Trophoblast cell (in vitro differentiated cells and primary cell): ENCODE results near the gene ELFN1.
A peak's percentile ranks its signal among the peaks of the same experiment; 100 is the strongest.

Experiments
- DNase-seq, 2 donors: peaks; one replicate each; pipeline ENCODE4 v3.0.0-alpha.2; 2016
- H2AFZ ChIP-seq: 2 replicates; pipeline ENCODE4 v1.6.1; 2013; ENCODE audit warnings: low read length, moderate library complexity, mild to moderate bottlenecking; ENCODE audit not compliant: insufficient read depth, poor library complexity
- H2AK5ac ChIP-seq: 2 replicates; pipeline ENCODE4 v1.6.1; 2013; ENCODE audit warnings: mild to moderate bottlenecking, low read length
- H2BK120ac ChIP-seq: 2 replicates; pipeline ENCODE4 v1.6.1; 2013; ENCODE audit warnings: low read length, mild to moderate bottlenecking, moderate library complexity; ENCODE audit not compliant: insufficient read depth, poor library complexity
- H2BK12ac ChIP-seq: 2 replicates; pipeline ENCODE4 v1.6.1; 2013; ENCODE audit warnings: mild to moderate bottlenecking, low read length, moderate library complexity
- H2BK5ac ChIP-seq: 2 replicates; pipeline ENCODE4 v1.6.1; 2013; ENCODE audit warnings: low read length, low read depth, moderate library complexity, mild to moderate bottlenecking; ENCODE audit not compliant: poor library complexity
- H3K14ac ChIP-seq: 2 replicates; pipeline ENCODE4 v1.6.1; 2013; ENCODE audit warnings: mild to moderate bottlenecking, low read length
- H3K18ac ChIP-seq: 2 replicates; pipeline ENCODE4 v1.6.1; 2013; ENCODE audit warnings: mild to moderate bottlenecking, low read length
- H3K23ac ChIP-seq: 2 replicates; pipeline ENCODE4 v1.6.1; 2013; ENCODE audit warnings: low read length
- H3K27ac ChIP-seq: 2 replicates; pipeline ENCODE4 v1.5.1; 2013; ENCODE audit warnings: low read depth, mild to moderate bottlenecking, inconsistent platforms, low read length, moderate library complexity
- H3K27me3 ChIP-seq: 2 replicates; pipeline ENCODE4 v1.6.1; 2013; ENCODE audit warnings: inconsistent platforms, mild to moderate bottlenecking, low read length, moderate library complexity; ENCODE audit not compliant: insufficient read depth
- H3K36me3 ChIP-seq, 2 experiments: 1 replicate in 1 of 2; 2 replicates in 1 of 2; pipeline ENCODE4 v1.6.1; 2013; ENCODE audit warnings: low read length in 2 of 2, mild to moderate bottlenecking in 2 of 2, moderate library complexity in 1 of 2; ENCODE audit not compliant: insufficient read depth in 2 of 2, control insufficient read depth in 1 of 2
- H3K4ac ChIP-seq: 2 replicates; pipeline ENCODE4 v1.6.1; 2013; ENCODE audit warnings: low read depth, mild to moderate bottlenecking, low read length, moderate library complexity
- H3K4me1 ChIP-seq, 2 experiments: 1 replicate in 1 of 2; 2 replicates in 1 of 2; pipeline ENCODE4 v1.6.1; 2013; ENCODE audit warnings: low read length in 2 of 2, mild to moderate bottlenecking in 2 of 2, moderate library complexity in 1 of 2; ENCODE audit not compliant: insufficient read depth in 2 of 2, control insufficient read depth in 1 of 2
- H3K4me2 ChIP-seq: 2 replicates; pipeline ENCODE4 v1.6.1; 2013; ENCODE audit warnings: inconsistent platforms, mild to moderate bottlenecking, low read length, moderate library complexity
- H3K4me3 ChIP-seq: 2 replicates; pipeline ENCODE4 v1.5.1; 2013; ENCODE audit warnings: mild to moderate bottlenecking, low read depth, low read length, inconsistent platforms
- H3K79me1 ChIP-seq: one replicate; pipeline ENCODE4 v1.6.1; 2013; ENCODE audit warnings: low read length
- H3K79me2 ChIP-seq: 2 replicates; pipeline ENCODE4 v1.6.1; 2013; ENCODE audit warnings: low read length, mild to moderate bottlenecking; ENCODE audit not compliant: control insufficient read depth, insufficient read depth, poor library complexity
- H3K9ac ChIP-seq: 2 replicates; pipeline ENCODE4 v1.6.1; 2013; ENCODE audit warnings: mild to moderate bottlenecking, low read length
- H3K9me3 ChIP-seq: 2 replicates; pipeline ENCODE4 v1.6.1; 2013; ENCODE audit warnings: low read depth, mild to moderate bottlenecking, control low read depth, inconsistent platforms, low read length; ENCODE audit not compliant: insufficient read depth
- H4K12ac ChIP-seq: 2 replicates; pipeline ENCODE4 v1.6.1; 2013; ENCODE audit warnings: low read depth, mild to moderate bottlenecking, low read length, moderate library complexity
- H4K8ac ChIP-seq: 2 replicates; pipeline ENCODE4 v1.6.1; 2013; ENCODE audit warnings: low read depth, mild to moderate bottlenecking, low read length, moderate library complexity
- H4K91ac ChIP-seq: one replicate; pipeline ENCODE4 v1.6.1; 2013; ENCODE audit warnings: low read depth, mild to moderate bottlenecking, low read length, moderate library complexity
- WGBS: extraction: QIAGEN DNeasy Blood & Tissue Kit; methylation state at CpG from one replicate; pipeline ENCODE4 v1.1.7; 2013; ENCODE audit warnings: missing lambda C conversion rate; ENCODE audit not compliant: insufficient read length, insufficient coverage; ENCODE audit errors: extremely low coverage; 5-methylcytosine and 5-hydroxymethylcytosine counted together

The ELFN1 gene

DNA sequence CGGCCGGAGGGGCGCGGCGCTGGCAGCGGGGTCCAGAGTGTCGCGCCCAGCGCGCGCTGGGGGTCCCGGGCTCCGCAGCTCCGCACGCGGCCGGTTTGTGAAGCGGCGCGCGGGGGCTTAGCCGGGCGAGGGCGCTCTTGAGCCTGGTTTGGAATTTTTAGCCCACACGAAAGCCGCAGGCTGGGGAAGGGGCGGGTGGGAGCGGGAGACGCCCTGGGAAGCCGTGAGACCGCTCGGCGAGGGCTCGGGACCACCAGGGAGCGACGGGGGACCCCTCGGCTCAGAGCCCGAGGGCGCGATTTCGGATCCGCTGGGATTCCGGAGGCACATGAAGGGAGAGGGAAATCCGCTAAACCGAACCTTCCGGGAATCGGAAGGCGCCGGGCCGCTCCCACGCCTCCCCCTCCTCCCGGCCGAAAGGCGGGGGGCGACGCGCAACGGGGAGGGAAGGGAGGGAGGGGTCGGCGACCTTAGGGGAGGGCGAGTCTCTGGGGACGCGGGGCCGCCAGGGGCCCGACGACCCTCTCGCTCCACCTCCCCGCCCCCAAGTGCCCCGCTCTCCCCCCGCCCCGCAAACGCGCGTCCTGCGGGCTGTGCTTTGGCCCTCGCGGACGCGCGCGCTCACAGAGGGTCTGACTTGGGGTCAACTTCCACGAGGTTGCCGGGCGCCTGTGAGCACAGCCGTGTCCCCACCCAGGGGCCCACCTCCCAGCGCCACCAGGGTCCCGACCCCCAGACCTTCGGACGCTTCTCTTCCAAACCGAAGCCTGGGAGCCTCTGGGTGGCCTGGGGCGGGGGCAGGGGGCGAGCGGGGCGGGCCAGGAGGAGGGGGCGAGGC, 5.1 kb upstream of the ELFN1 start:
- H3K4me3 ChIP-seq = peak overlapping the region; percentile 57
- H2BK120ac ChIP-seq = no peak overlapping the region
- H2BK5ac ChIP-seq = no peak overlapping the region
- no peak overlapping the region for H4K91ac ChIP-seq
- H4K12ac ChIP-seq = no peak overlapping the region
- no peaks in the 10 kb centered on the region for H3K79me2 ChIP-seq
- H3K9ac ChIP-seq = no peak overlapping the region
- peaks cover 2 to 4% of the 10 kb centered on the region in 2 experiments for H3K4me1 ChIP-seq
- H3K4me2 ChIP-seq = peak overlapping the region; percentile 79
- peak in 1 of 2 donors; percentile 47 for DNase-seq
- H3K9me3 ChIP-seq = peaks cover 5% of the 10 kb centered on the region
- WGBS = no CpG with 5 or more reads among the region's 95 CpGs
- no peaks in the 10 kb centered on the region for H3K36me3 ChIP-seq
- H3K27me3 ChIP-seq = peaks cover 64% of the 10 kb centered on the region
- no peak overlapping the region for H3K4ac ChIP-seq
- H3K14ac ChIP-seq = no peak overlapping the region
- H2BK12ac ChIP-seq = no peak overlapping the region
- no peaks in the 10 kb centered on the region for H3K79me1 ChIP-seq
- no peak overlapping the region for H3K18ac ChIP-seq
- no peak overlapping the region for H3K23ac ChIP-seq
- peak overlapping the region; percentile 66 for H2AFZ ChIP-seq
- no peak overlapping the region for H2AK5ac ChIP-seq
- no peak overlapping the region for H3K27ac ChIP-seq
- no peak overlapping the region for H4K8ac ChIP-seq

DNA sequence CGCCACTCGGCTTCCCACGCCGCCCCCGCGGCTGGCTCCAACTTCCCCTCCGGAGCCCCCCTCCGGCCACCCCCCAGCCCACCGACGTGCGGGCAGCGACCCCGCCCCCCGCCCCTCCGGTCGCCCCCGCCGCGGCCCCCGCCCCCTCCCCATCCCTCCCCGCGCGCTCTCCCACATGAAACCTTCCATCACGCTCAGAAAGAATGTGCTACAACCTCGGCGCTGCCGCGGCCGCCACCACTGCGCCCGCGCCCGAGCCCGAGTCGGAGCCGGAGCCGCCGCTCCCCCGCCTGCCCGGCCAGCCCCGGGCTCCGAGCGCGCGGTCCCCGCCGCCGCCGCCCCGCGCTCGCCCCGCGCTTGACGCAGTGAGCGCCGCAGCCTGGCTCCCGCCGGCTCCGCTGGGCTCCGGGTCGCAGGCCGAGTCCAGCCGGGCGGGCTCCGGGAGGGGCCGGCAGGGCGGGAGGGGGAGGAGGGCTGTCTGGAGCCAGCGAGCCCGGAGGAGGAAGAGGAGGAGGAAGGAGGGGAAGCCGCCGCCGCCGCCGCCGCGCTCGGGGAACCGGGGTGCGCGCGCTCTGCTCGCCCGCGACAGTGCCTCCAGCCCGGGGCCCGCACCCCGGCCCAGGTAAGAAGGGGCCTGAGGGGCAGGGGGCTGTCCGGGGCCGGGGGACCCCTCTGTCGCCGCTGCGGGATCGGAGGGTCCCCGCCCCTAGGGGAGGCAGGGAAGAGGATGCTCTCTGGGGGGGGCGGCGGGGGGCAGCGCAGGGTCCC, 4.3 kb upstream of the ELFN1 start:
- H4K91ac ChIP-seq = no peak overlapping the region
- H3K18ac ChIP-seq = no peak overlapping the region
- no peak overlapping the region for H2AK5ac ChIP-seq
- H3K79me2 ChIP-seq = no peaks in the 10 kb centered on the region
- no CpG with 5 or more reads among the region's 98 CpGs for WGBS
- peaks cover 4 to 6% of the 10 kb centered on the region in 2 experiments for H3K4me1 ChIP-seq
- no peak overlapping the region for H2BK5ac ChIP-seq
- H3K4me2 ChIP-seq = peak overlapping the region; percentile 68
- no peak overlapping the region for H2BK120ac ChIP-seq
- H3K9ac ChIP-seq = no peak overlapping the region
- H4K8ac ChIP-seq = no peak overlapping the region
- H3K27ac ChIP-seq = no peak overlapping the region
- H3K4me3 ChIP-seq = no peak overlapping the region
- H2AFZ ChIP-seq = no peak overlapping the region
- H3K23ac ChIP-seq = no peak overlapping the region
- peaks cover 6% of the 10 kb centered on the region for H3K9me3 ChIP-seq
- H3K79me1 ChIP-seq = no peaks in the 10 kb centered on the region
- H3K36me3 ChIP-seq = no peaks in the 10 kb centered on the region
- peaks cover 71% of the 10 kb centered on the region for H3K27me3 ChIP-seq
- no peak overlapping the region for H3K4ac ChIP-seq
- H4K12ac ChIP-seq = no peak overlapping the region
- H2BK12ac ChIP-seq = no peak overlapping the region
- DNase-seq = peak in 1 of 2 donors; percentile 20
- H3K14ac ChIP-seq = no peak overlapping the region

DNA sequence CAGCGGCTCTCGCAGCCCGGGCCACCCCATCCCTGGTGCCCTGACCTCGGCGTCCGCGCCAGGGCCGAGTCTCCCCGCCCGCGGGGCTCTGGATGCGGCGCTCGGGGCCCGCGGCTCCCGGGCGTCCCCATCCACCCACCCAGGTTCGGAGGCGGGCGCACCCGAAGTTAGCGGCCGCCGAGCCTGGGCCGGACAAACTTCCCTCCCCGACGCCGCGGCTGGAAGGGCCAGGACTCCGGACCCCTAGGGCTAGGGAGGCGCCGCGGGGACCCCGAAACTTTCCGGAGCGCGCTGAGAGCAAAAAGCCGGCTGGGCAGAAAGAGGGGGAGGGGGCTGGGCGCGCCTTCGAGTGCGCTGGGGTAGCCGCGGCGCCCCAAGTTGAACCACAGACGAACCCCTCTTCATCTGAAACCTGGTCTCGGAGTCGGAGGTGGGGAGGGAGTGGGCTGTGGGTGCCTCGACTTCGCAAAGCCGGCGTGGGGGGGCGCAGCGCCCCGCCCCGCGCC, 3.7 kb upstream of the ELFN1 start:
- no peaks in the 10 kb centered on the region for H3K36me3 ChIP-seq
- H2BK5ac ChIP-seq = no peak overlapping the region
- H2AK5ac ChIP-seq = no peak overlapping the region
- no peak overlapping the region for H3K18ac ChIP-seq
- peak overlapping the region; percentile 61 for H3K4me2 ChIP-seq
- H4K91ac ChIP-seq = no peak overlapping the region
- H3K14ac ChIP-seq = no peak overlapping the region
- H4K12ac ChIP-seq = no peak overlapping the region
- H2BK120ac ChIP-seq = no peak overlapping the region
- no peak overlapping the region for H3K23ac ChIP-seq
- no peak overlapping the region for H3K27ac ChIP-seq
- H3K27me3 ChIP-seq = peaks cover 78% of the 10 kb centered on the region
- peaks cover 6% of the 10 kb centered on the region for H3K9me3 ChIP-seq
- no peak overlapping the region for H3K9ac ChIP-seq
- no peaks in the 10 kb centered on the region for H3K79me1 ChIP-seq
- H3K4me1 ChIP-seq = peaks cover 4 to 6% of the 10 kb centered on the region in 2 experiments
- H2BK12ac ChIP-seq = no peak overlapping the region
- H3K4me3 ChIP-seq = no peak overlapping the region
- no peak overlapping the region for H4K8ac ChIP-seq
- H3K4ac ChIP-seq = no peak overlapping the region
- H3K79me2 ChIP-seq = no peaks in the 10 kb centered on the region
- no CpG with 5 or more reads among the region's 58 CpGs for WGBS
- no peak overlapping the region for H2AFZ ChIP-seq
- no peak for DNase-seq

DNA sequence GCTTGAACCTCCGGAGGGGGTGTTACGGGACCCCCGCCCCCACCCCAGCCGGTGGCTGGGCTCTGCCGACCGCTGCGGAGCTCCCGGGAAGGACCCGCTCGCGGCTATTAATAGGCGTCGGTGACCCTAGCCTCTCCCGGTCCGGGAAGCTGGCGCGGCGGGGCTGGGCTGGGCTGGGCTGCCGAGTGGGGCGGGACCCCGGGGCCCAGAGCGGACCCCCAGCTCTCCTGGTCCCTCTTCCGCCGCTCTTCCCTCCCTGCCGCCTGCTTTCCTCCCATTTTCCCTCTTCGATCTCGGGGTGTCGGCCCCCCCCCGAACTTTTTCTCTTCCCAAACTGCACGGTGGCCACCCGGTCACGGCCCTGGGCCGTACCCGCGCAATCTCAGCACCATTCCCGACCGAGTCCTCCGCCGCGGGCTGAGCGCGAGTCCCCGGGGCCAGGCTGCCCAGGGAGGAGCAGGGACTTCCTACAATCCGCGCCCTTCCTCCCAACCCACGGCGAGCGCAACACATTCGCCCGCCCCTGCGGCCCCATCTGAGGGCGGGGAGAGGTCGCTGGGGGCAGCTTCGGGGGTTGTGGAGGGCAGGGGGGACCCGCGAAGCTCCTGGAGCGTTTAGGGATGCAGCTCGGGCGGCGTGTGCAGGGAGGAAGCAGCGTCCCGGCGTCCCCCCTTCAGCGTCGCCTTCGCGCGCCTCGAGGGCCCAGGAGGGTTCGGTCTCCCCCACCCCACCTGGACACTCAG, 3.1 kb upstream of the ELFN1 start:
- Histone ChIP-seq H4K12ac (no peak overlapping the region), H3K79me1 (no peaks in the 10 kb centered on the region), H3K23ac (no peak overlapping the region), H3K18ac (no peak overlapping the region), H3K27me3 (peaks cover 83% of the 10 kb centered on the region), H4K8ac (no peak overlapping the region), H2AK5ac (no peak overlapping the region), H3K27ac (no peak overlapping the region), H4K91ac (no peak overlapping the region), H3K9me3 (peaks cover 4% of the 10 kb centered on the region), H3K79me2 (no peaks in the 10 kb centered on the region), H3K4ac (no peak overlapping the region), H3K4me2 (peak overlapping the region; percentile 61), H3K4me3 (no peak overlapping the region), H2BK120ac (no peak overlapping the region), H3K4me1 (peaks cover 4 to 6% of the 10 kb centered on the region in 2 experiments), H2BK5ac (no peak overlapping the region), H3K36me3 (no peaks in the 10 kb centered on the region), H2AFZ (peak overlapping the region; percentile 10), H3K9ac (no peak overlapping the region), H3K14ac (no peak overlapping the region), H2BK12ac (no peak overlapping the region)
- DNase-seq = no peak
- no CpG with 5 or more reads among the region's 70 CpGs for WGBS
